Activated CD4-positive, alpha-beta T cell treated with anti-CD3 and anti-CD28 coated beads, Interleukin-2, amount 50 U/mL, for 1 hour (primary cell): ENCODE measurements around the gene TMBIM4.

Experiments
- DNase-seq: peaks from one replicate; pipeline ENCODE4 v3.0.0-alpha.2; 2020

Gene TMBIM4

DNA sequence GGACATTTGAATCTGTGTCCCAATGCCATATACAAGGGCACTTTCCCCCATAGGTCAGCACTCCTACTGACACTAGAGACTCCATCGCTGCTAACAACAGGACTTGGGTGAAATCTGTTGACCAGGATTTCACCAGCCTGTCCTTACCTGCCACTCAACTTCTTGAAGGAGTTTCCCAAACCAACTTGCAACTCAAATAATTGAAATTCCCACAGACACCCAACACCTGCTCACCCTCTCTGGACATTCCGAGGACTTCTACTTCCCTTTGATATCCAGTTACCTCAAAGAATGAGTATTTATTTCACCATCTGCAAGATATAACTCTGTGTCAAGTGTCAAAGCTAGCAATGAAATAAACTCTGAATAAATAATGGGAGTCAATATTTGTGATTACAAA lies 83.8 kb downstream of the TMBIM4 start:
- no peak for DNase-seq
